Measurements from ENCODE around the gene SCN10A.

The SCN10A gene

DNA sequence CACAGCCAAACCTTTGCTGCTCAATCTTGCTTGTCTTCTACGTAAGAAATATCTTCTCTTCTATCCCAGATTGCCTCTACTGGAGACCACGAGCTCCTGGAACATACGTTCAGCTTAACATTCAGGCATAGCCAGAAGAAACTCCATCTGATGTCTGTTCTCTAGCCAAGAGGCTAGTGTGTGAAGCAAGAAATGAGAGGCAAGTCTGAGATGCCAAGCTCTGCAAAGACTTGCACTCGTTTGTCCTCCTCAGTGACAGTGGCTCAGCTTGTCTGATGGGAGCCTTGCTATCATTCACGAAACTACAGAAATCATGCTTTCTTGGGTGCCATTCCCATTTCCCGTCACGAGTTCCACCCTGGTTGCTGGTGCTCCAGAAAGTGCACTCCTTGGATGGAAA lies at the start of gene SCN10A:
Gene SCN10A, minus strand, starts transcription at position 192 of the 400 bp plus-strand sequence. CDS start 22,207 bp downstream, outside the sequence.
- Histone ChIP-seq H3K9me3 (ENCODE audit: severe bottlenecking) (no peaks in the 10 kb centered on the region), H3K4me3 (ENCODE audit: severe bottlenecking) (no peak within 1 kb of the TSS), H3K4me1 (ENCODE audit: insufficient read depth, poor library complexity, severe bottlenecking) (no peaks in the 10 kb centered on the region), H3K36me3 (ENCODE audit: low read depth) (no peaks in the 10 kb centered on the region), H3K27me3 (ENCODE audit: insufficient read depth, poor library complexity, severe bottlenecking) (peaks cover 3% of the 10 kb centered on the region), H3K27ac (ENCODE audit: poor library complexity, severe bottlenecking) (no peak within 1 kb of the TSS)
- TF ChIP-seq, protein P1, sequence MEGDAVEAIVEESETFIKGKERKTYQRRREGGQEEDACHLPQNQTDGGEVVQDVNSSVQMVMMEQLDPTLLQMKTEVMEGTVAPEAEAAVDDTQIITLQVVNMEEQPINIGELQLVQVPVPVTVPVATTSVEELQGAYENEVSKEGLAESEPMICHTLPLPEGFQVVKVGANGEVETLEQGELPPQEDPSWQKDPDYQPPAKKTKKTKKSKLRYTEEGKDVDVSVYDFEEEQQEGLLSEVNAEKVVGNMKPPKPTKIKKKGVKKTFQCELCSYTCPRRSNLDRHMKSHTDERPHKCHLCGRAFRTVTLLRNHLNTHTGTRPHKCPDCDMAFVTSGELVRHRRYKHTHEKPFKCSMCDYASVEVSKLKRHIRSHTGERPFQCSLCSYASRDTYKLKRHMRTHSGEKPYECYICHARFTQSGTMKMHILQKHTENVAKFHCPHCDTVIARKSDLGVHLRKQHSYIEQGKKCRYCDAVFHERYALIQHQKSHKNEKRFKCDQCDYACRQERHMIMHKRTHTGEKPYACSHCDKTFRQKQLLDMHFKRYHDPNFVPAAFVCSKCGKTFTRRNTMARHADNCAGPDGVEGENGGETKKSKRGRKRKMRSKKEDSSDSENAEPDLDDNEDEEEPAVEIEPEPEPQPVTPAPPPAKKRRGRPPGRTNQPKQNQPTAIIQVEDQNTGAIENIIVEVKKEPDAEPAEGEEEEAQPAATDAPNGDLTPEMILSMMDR (IDR thresholded peaks at IDR 0.05; ENCODE audit: poor library complexity, severe bottlenecking) = no peak
- DNase-seq (ENCODE audit: low spot score) = no peak
- no peak for ATAC-seq (ENCODE audit: low read depth)

DNA sequence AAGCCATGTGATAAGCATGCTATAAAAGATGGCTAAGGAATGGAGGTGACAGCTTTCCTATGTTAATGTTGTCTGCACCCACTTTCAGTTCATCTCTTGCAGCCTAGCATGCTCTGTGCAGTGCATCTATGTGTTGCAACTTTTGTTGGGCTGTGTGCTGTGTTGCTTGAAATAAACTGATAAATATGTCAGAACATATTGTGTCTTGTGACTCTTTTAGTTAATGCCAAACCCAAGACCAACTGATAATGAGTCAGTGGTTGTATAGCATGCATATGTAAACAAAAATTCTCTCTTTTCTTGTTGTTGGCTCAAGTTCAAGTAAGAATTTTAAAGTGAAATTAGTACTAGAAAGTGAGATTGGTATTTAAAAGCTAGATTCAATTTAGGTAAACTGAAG lies 37.0 kb upstream of the SCN10A start:
- H3K27ac ChIP-seq (ENCODE audit: poor library complexity, severe bottlenecking) = no peak overlapping the region
- no peak for DNase-seq (ENCODE audit: low spot score)
- peaks cover 2% of the 10 kb centered on the region for H3K27me3 ChIP-seq (ENCODE audit: insufficient read depth, poor library complexity, severe bottlenecking)
- ATAC-seq (ENCODE audit: low read depth) = no peak
- H3K4me3 ChIP-seq (ENCODE audit: severe bottlenecking) = no peak overlapping the region
- H3K4me1 ChIP-seq (ENCODE audit: insufficient read depth, poor library complexity, severe bottlenecking) = no peaks in the 10 kb centered on the region
- no peaks in the 10 kb centered on the region for H3K9me3 ChIP-seq (ENCODE audit: severe bottlenecking)
- no peaks in the 10 kb centered on the region for H3K36me3 ChIP-seq (ENCODE audit: low read depth)
- TF ChIP-seq, protein P1 (IDR thresholded peaks at IDR 0.05; ENCODE audit: poor library complexity, severe bottlenecking) = no peak

DNA sequence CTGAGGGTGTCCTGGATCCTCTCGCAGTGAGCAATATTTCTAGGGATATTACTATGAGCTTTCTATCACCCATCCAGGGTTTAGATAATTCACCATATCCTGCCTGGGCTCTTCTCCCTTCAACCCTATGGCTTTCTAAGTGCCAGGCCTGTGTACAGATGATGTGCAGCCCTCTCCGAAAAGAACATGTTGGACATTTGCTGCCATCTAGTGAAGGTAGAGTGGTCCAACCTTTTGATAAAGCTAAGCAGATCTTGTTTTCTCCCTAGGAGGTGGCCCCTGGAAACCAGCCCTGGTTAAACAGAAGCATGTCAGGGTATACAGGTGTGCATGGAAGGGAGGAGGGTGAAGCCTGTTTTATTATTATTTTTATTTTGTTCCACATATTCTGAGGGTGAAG lies 27.9 kb upstream of the SCN10A start:
- Histone ChIP-seq H3K4me3 (ENCODE audit: severe bottlenecking) (no peak overlapping the region), H3K27ac (ENCODE audit: poor library complexity, severe bottlenecking) (no peak overlapping the region), H3K9me3 (ENCODE audit: severe bottlenecking) (no peaks in the 10 kb centered on the region), H3K27me3 (ENCODE audit: insufficient read depth, poor library complexity, severe bottlenecking) (peaks cover 8% of the 10 kb centered on the region), H3K36me3 (ENCODE audit: low read depth) (no peaks in the 10 kb centered on the region), H3K4me1 (ENCODE audit: insufficient read depth, poor library complexity, severe bottlenecking) (no peaks in the 10 kb centered on the region)
- peak; percentile 73 for ATAC-seq (ENCODE audit: low read depth)
- TF ChIP-seq, protein P1 (IDR thresholded peaks at IDR 0.05; ENCODE audit: poor library complexity, severe bottlenecking) = peak; percentile 34
- DNase-seq (ENCODE audit: low spot score) = no peak

DNA sequence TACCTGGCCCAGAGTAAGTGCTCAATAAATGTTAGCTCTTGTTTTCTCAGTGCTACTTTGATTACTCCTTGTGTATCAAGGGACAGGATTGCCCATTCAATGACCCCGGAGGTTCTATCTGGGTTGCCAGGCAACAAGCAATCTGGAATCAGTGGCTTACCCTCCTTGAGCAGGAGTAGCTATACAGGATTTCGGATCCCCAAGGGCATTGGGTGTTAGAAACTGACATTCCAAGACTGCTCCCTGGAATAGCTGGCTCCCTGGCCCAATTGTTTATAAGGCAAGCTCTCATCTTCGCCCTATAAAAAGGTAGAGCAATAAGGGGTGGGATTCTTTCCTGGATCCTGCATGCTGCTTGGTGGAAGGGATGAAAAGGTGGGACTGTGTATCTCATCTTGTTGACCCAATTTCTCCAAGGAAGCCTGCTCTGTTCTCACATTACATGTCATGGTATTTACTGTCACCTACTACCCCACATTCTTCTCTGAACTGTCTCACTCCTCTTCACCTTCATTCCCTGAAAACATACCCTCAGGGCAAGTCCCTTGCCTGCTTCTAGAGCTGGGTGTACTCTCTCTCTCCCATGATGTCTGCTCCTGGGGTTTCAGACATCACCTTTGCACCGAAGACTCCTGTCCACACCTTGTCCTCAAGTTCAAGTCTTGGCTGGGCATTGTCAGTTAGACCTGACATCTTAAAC lies 26.4 kb upstream of the SCN10A start:
- no peaks in the 10 kb centered on the region for H3K9me3 ChIP-seq (ENCODE audit: severe bottlenecking)
- H3K4me3 ChIP-seq (ENCODE audit: severe bottlenecking) = no peak overlapping the region
- H3K27ac ChIP-seq (ENCODE audit: poor library complexity, severe bottlenecking) = no peak overlapping the region
- no peaks in the 10 kb centered on the region for H3K4me1 ChIP-seq (ENCODE audit: insufficient read depth, poor library complexity, severe bottlenecking)
- H3K27me3 ChIP-seq (ENCODE audit: insufficient read depth, poor library complexity, severe bottlenecking) = peaks cover 8% of the 10 kb centered on the region
- TF ChIP-seq, protein P1 (IDR thresholded peaks at IDR 0.05; ENCODE audit: poor library complexity, severe bottlenecking) = no peak
- ATAC-seq (ENCODE audit: low read depth) = no peak
- no peak for DNase-seq (ENCODE audit: low spot score)
- H3K36me3 ChIP-seq (ENCODE audit: low read depth) = no peaks in the 10 kb centered on the region

DNA sequence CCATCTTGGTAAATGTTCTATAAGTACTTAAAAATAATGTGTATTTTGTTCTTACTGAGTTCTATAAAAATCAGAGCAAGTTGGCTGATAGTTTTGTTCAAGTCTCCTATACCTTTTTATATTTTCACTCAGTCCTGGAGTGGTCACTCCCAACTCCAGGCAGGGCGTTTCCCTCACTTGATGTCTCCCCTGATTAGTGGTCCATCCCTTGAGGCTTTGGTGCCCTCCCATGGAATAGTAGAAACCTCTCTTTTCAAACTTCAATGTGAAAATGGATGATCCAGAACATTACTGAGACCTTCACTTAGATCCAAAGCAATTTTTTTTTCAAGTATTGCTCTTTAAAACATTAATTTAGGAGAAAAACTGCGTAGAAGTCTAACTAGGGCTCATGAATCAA lies 25.0 kb upstream of the SCN10A start:
- no peak overlapping the region for H3K4me3 ChIP-seq (ENCODE audit: severe bottlenecking)
- no peaks in the 10 kb centered on the region for H3K9me3 ChIP-seq (ENCODE audit: severe bottlenecking)
- H3K27ac ChIP-seq (ENCODE audit: poor library complexity, severe bottlenecking) = no peak overlapping the region
- ATAC-seq (ENCODE audit: low read depth) (no peak), DNase-seq (ENCODE audit: low spot score) (no peak)
- H3K36me3 ChIP-seq (ENCODE audit: low read depth) = no peaks in the 10 kb centered on the region
- H3K27me3 ChIP-seq (ENCODE audit: insufficient read depth, poor library complexity, severe bottlenecking) = peaks cover 8% of the 10 kb centered on the region
- H3K4me1 ChIP-seq (ENCODE audit: insufficient read depth, poor library complexity, severe bottlenecking) = no peaks in the 10 kb centered on the region
- TF ChIP-seq, protein P1 (IDR thresholded peaks at IDR 0.05; ENCODE audit: poor library complexity, severe bottlenecking) = peak; percentile 7
